ENCODE measurements around the gene TCEA3. TPM values are rescaled to one million over a fixed set of nuclear protein-coding genes. Genes with fewer than 3 reads are reported as not detected.

TCEA3 gene
- total and polyA plus RNA-seq, 8 donors: 44.1 to 155 (median 83.3) TPM

GRCh38 chr1:23370330-23370708 lies 54.2 kb downstream of the TCEA3 start:
- Histone ChIP-seq H3K4me1 (peaks cover 38 to 52% (median 47%) of the 10 kb centered on the region in 4 donors), H3K36me3 (peaks cover 0 to 18% (median 13%) of the 10 kb centered on the region in 4 donors), H3K27me3 (no peaks in the 10 kb centered on the region), H3K4me3 (peak overlapping the region; percentile 66 to 77 (median 70)), H3K9me3 (peaks cover 0 to 3% (median 0%) of the 10 kb centered on the region in 4 donors), H3K27ac (peak overlapping the region; percentile 57 to 98 (median 97))
- TF ChIP-seq CTCF (IDR thresholded peaks at IDR 0.05) (no peak), POLR2A (IDR thresholded peaks at IDR 0.05) (no peak), EP300 (IDR thresholded peaks at IDR 0.05) (no peak), POLR2AphosphoS5 (IDR thresholded peaks at IDR 0.05) (no peak)
- DNase-seq: peak in 1 of 2 donors; percentile 40
- intact Hi-C loops (cut with DNase I; ENCODE audit: low total_unique reads): no loop called here
- 30 to 57% (median 43%) methylated on average over 5 of the region's 5 CpGs for WGBS, 5 donors

DNA sequence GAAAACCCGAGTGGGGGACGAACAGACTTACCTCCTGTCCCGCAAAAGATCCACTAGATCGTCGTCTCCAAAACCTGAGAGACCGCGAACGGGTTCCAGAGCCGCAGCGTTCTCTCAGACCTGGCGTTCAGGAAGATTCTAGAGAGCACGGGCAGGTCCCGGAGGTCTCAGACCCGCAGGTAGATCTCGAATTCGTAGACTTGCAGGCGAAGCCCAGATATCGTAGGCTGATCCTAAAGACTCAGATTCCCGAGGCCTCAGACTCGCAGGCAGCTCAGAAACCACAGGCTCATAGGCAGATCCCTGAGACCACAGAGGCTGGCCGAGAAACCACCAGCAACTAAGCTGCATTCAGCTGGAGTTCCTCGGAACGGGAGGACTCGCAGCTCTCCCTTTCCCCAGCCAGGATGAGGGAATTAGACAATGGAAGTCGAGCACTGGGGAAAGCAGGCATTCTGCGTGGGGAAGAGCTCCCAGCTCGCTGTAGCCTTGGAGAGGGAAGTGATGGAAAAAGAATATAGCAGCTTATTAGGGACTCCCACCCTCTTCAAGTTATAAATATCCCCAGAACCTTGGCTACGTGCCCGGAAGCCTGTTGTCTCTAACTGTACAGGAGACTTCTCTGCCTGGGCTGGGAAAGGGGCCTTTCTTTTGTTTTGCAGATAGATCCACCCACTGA lies 55.1 kb downstream of the TCEA3 start, which contains the start of gene ZNF436:
Gene ZNF436 (minus strand): TSS at position 502 of the 679 bp plus-strand sequence. CDS start 1,831 bp downstream, outside the sequence.
- Histone ChIP-seq H3K27ac (peak within 1 kb of the TSS; percentile 95 to 98 (median 98)), H3K27me3 (no peaks in the 10 kb centered on the region), H3K36me3 (peaks cover 0 to 27% (median 21%) of the 10 kb centered on the region in 4 donors), H3K4me1 (peaks cover 38 to 52% (median 47%) of the 10 kb centered on the region in 4 donors), H3K4me3 (peak within 1 kb of the TSS; percentile 66 to 77 (median 70)), H3K9me3 (peaks cover 0 to 11% (median 4%) of the 10 kb centered on the region in 4 donors)
- DNase-seq: peak; percentile 77 to 95
- intact Hi-C loops (cut with DNase I; ENCODE audit: low total_unique reads): no loop called here
- no peak for TF ChIP-seq POLR2A (IDR thresholded peaks at IDR 0.05)
- TF ChIP-seq POLR2AphosphoS5 (IDR thresholded peaks at IDR 0.05): peak in 2 of 3 donors; percentile 25 to 46
- TF ChIP-seq EP300 (IDR thresholded peaks at IDR 0.05): no peak
- WGBS, 5 donors: 1 to 2% (median 1%) methylated on average over 25 to 29 of the region's 29 CpGs

DNA sequence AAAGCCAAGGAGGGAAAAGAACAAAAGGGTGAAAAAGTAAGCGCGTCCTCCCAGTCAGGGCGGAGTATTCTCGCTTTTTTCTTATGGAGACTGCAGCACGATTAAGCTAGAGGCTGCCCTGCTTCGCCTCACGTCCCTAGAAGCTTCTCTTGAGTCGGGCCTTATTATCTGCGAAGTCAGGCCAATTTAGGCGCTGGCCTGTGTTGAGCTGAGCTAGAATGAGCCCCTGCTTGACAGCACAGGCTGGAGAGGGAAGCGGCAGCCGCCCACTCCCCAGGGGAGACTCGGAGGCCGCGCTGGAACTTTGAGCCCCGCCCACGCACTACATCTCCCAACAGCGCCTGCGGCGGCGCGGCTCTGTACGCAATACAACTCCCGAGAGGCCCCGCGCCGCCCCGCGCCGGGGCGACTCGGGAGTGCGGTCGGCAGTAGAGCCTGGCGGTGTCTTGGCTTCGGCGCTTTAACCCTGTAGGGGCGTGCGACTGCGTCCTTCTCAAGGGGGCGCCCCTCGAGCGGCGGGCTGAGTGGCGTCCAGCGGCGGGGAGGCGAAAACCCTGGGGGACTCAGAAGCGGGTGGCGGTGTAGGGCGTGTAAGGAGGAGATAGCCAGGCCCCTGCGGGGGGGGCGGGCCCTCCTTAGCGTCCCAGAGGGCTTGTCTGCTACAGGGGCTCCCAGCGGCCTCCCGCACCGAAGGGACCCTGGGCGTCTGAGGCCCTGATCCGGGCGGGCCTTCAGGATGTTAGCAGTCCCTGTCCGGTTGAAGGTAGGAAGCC lies 55.8 kb downstream of the TCEA3 start:
- Histone ChIP-seq H3K9me3 (peaks cover 0 to 19% (median 7%) of the 10 kb centered on the region in 4 donors), H3K27ac (peak overlapping the region; percentile 95 to 98 (median 98)), H3K4me1 (peaks cover 38 to 52% (median 47%) of the 10 kb centered on the region in 4 donors), H3K4me3 (peak overlapping the region; percentile 66 to 77 (median 70)), H3K27me3 (no peaks in the 10 kb centered on the region), H3K36me3 (peaks cover 6 to 34% (median 29%) of the 10 kb centered on the region in 4 donors)
- peak; percentile 92 to 97 for DNase-seq
- TF ChIP-seq POLR2A (IDR thresholded peaks at IDR 0.05): peak in 2 of 4 donors; percentile 60 to 68
- TF ChIP-seq POLR2AphosphoS5 (IDR thresholded peaks at IDR 0.05): peak; percentile 84 to 88 (median 85)
- no peak for TF ChIP-seq EP300 (IDR thresholded peaks at IDR 0.05)
- TF ChIP-seq CTCF (IDR thresholded peaks at IDR 0.05): peak in 1 of 7 experiments; percentile 15
- intact Hi-C loops (cut with DNase I; ENCODE audit: low total_unique reads): no loop called here
- 0 to 1% (median 0%) methylated on average over 33 to 61 of the region's 61 CpGs for WGBS, 5 donors

- peak; percentile 98 to 100 for DNase-seq
- TF ChIP-seq POLR2A (IDR thresholded peaks at IDR 0.05): no peak
- peak in 2 of 3 donors; percentile 87 to 91 for TF ChIP-seq POLR2AphosphoS5 (IDR thresholded peaks at IDR 0.05)
- H3K4me3 ChIP-seq: peak overlapping the region; percentile 66 to 77 (median 70)
- intact Hi-C loops (cut with DNase I; ENCODE audit: low total_unique reads): no loop called here
- peaks cover 13 to 42% (median 36%) of the 10 kb centered on the region in 4 donors for H3K36me3 ChIP-seq
- peak overlapping the region; percentile 95 to 98 (median 98) for H3K27ac ChIP-seq
- no peaks in the 10 kb centered on the region for H3K27me3 ChIP-seq
- 1 to 2% (median 1%) methylated on average over 36 to 41 of the region's 41 CpGs for WGBS, 5 donors
- peaks cover 38 to 52% (median 47%) of the 10 kb centered on the region in 4 donors for H3K4me1 ChIP-seq
- peaks cover 5 to 26% (median 15%) of the 10 kb centered on the region in 4 donors for H3K9me3 ChIP-seq
Observed at GRCh38 chr1:23367791-23368561, 56.6 kb downstream of the TCEA3 start.

All from stomach (tissue), 9 donors.